Activated T-helper 1 cell treated with anti-CD3 and anti-CD28 coated beads, Interleukin-12 subunit alpha, Interleukin-12 subunit beta, Interleukin-2, Interleukin-4 antibody, amounts not matched to agents 30 ng/mL and 10 ng/mL and 1 ng/mL, durations not matched to agents 14 hours and 24 hours and 36 hours (primary cell): ENCODE measurements around the gene CCDC39. TPM values are rescaled to one million over a fixed set of nuclear protein-coding genes. Genes with fewer than 3 reads are reported as not detected.

Experiments used
- DNase-seq: peaks from one replicate; pipeline ENCODE4 v3.0.0; 2021; ENCODE audit warnings: low spot score
- H3K27ac Mint-ChIP-seq: one replicate; pipeline ENCODE4 v1.8.0; 2021; ENCODE audit warnings: mild to moderate bottlenecking, mixed read lengths
- H3K27me3 Mint-ChIP-seq: one replicate; pipeline ENCODE4 v1.8.0; 2022; ENCODE audit warnings: mild to moderate bottlenecking, moderate library complexity, mixed read lengths; ENCODE audit not compliant: insufficient read depth
- H3K36me3 Mint-ChIP-seq: one replicate; pipeline ENCODE4 v1.8.0; 2021; ENCODE audit warnings: low read depth, mixed read lengths
- H3K4me1 Mint-ChIP-seq: one replicate; pipeline ENCODE4 v1.8.0; 2021; ENCODE audit warnings: low read depth, mixed read lengths
- H3K4me3 Mint-ChIP-seq: one replicate; pipeline ENCODE4 v1.8.0; 2021; ENCODE audit warnings: mild to moderate bottlenecking, moderate library complexity, mixed read lengths
- H3K9me3 Mint-ChIP-seq: one replicate; pipeline ENCODE4 v1.8.0; 2021; ENCODE audit warnings: mixed read lengths
- intact Hi-C: fragments of 100-400 bp; cut with micrococcal nuclease; formaldehyde crosslinking; loops from one replicate; pipeline ENCODE4 v1.15.1; 2024
- total RNA-seq: library from RNA; stranded (reverse); gene quantifications from 2 replicates; pipeline ENCODE4 v1.2.3, GENCODE V29; 2022

CCDC39 gene
- total RNA-seq, 1 donor from 2014 or later, result not detected

DNA sequence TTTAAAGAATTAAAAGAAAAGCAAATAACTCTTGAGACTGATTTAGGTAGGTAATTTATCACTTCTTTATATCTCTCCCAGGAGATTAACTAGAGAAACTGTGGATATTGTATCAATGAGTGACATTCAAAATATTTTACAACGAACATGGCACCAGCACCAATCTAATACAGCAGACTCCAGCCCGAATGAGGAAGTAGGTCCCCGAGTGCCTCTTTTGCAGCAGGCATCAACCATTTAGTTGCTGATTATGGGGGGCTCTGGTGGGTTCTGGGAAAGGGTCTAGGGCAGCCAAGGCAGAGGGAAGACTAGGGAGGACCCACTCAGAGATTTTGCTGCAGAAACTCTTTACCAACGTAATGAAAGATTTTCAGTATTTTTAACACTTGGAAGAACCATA, 109.1 kb downstream of the CCDC39 start:
- intact Hi-C loops, result no loop called here
- H3K9me3 Mint-ChIP-seq, result no peaks in the 10 kb centered on the region
- peaks cover 3% of the 10 kb centered on the region for H3K27me3 Mint-ChIP-seq
- H3K36me3 Mint-ChIP-seq, result no peaks in the 10 kb centered on the region
- no peak for DNase-seq
- H3K4me3 Mint-ChIP-seq, result no peak overlapping the region
- H3K27ac Mint-ChIP-seq, result no peak overlapping the region
- no peaks in the 10 kb centered on the region for H3K4me1 Mint-ChIP-seq

DNA sequence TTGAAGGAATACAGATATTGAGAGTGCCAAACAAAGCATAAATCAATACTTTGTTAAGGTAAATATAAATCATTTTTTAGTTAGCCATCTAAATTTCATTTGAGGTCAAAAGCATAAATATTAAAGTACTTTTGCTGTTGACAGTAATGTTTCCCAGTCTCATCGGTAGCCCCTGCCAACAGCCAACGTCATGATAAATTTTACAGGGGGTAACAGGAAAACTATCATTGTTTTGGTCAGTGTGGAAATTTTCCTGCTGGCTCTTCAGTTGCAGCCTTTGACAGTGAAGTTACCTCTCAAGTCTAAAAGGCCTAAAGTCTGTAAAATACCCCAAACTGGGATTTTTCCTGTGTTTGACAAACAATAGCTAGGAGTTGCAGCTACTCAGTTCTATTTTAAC, 114.6 kb downstream of the CCDC39 start:
- Mint-ChIP-seq H3K27ac (no peak overlapping the region), H3K27me3 (peaks cover 2% of the 10 kb centered on the region), H3K9me3 (no peaks in the 10 kb centered on the region), H3K36me3 (no peaks in the 10 kb centered on the region), H3K4me3 (no peak overlapping the region), H3K4me1 (no peaks in the 10 kb centered on the region)
- no peak for DNase-seq
- intact Hi-C loops, result no loop called here

Other genes starting within 250 kb of the CCDC39 start
- 43.9 and 50.0 TPM in 2 replicates for gene TTC14, start 77.3 kb downstream of the CCDC39 start, total RNA-seq
- gene FXR1, start 233.2 kb upstream of the CCDC39 start, total RNA-seq, result 140 and 141 TPM in 2 replicates